Measurements from ENCODE around the gene ADRA2B. TPM values are rescaled to one million over a fixed set of nuclear protein-coding genes. Genes with fewer than 3 reads are reported as not detected.

Gene ADRA2B
- total RNA-seq, 4 donors from 2014 or later = 1.3 to 4.9 (median 2.1) TPM

DNA sequence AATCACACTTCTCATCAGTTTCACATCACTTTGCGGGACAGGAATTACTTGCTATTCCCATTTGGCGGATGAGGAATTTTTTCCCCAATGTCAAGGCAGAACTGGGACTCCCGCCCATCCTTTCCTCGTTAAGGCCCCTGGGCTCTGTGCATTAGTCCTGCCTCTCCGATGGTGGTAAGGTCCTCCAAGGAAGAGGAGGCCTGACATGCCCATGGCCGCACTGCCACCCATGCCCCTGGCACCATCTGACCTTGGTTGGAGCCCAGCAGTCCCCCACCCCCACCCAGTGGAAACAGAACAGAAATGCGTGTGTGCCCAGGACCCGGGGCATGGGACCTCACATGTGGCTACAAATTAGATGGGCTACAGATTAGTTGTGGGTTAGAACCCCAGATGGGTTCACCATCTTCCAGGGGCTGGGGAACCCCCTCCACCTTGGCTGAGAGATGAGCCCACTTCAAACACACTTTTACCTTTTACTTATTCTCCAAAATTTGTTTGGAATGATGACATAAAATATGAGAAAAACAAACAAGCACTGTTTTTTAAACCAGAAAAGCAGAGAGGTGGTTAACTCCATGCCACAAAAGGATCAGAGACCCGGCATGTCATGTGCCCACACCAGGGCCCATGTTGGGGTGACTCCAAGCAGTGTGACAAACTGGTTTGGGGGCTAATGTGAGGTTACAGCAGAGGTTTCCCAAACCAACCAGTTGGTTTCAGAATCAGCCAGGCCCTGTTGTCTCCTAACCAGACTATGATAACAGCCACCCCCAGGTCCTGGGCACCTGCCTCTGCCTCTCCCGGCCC, 39.8 kb upstream of the ADRA2B start:
- H3K4me3 ChIP-seq = no peak overlapping the region
- H3K4me1 ChIP-seq = no peaks in the 10 kb centered on the region
- TF ChIP-seq, protein P1, sequence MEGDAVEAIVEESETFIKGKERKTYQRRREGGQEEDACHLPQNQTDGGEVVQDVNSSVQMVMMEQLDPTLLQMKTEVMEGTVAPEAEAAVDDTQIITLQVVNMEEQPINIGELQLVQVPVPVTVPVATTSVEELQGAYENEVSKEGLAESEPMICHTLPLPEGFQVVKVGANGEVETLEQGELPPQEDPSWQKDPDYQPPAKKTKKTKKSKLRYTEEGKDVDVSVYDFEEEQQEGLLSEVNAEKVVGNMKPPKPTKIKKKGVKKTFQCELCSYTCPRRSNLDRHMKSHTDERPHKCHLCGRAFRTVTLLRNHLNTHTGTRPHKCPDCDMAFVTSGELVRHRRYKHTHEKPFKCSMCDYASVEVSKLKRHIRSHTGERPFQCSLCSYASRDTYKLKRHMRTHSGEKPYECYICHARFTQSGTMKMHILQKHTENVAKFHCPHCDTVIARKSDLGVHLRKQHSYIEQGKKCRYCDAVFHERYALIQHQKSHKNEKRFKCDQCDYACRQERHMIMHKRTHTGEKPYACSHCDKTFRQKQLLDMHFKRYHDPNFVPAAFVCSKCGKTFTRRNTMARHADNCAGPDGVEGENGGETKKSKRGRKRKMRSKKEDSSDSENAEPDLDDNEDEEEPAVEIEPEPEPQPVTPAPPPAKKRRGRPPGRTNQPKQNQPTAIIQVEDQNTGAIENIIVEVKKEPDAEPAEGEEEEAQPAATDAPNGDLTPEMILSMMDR (IDR thresholded peaks at IDR 0.05) = no peak
- no peak for TF ChIP-seq EP300 (IDR thresholded peaks at IDR 0.05)
- no peak for TF ChIP-seq POLR2A (IDR thresholded peaks at IDR 0.05)
- no peak for TF ChIP-seq POLR2AphosphoS5 (IDR thresholded peaks at IDR 0.05)
- no peaks in the 10 kb centered on the region for H3K9me3 ChIP-seq
- H3K27me3 ChIP-seq = peaks cover 10% of the 10 kb centered on the region
- no peaks in the 10 kb centered on the region for H3K36me3 ChIP-seq
- 79% methylated on average over 8 of the region's 10 CpGs; no CpG with 5 or more reads in 1 of the 2 donors for WGBS, 2 donors (ENCODE audit: low coverage in 1 of 2)
- no peak overlapping the region for H3K27ac ChIP-seq
- no peak for ATAC-seq

DNA sequence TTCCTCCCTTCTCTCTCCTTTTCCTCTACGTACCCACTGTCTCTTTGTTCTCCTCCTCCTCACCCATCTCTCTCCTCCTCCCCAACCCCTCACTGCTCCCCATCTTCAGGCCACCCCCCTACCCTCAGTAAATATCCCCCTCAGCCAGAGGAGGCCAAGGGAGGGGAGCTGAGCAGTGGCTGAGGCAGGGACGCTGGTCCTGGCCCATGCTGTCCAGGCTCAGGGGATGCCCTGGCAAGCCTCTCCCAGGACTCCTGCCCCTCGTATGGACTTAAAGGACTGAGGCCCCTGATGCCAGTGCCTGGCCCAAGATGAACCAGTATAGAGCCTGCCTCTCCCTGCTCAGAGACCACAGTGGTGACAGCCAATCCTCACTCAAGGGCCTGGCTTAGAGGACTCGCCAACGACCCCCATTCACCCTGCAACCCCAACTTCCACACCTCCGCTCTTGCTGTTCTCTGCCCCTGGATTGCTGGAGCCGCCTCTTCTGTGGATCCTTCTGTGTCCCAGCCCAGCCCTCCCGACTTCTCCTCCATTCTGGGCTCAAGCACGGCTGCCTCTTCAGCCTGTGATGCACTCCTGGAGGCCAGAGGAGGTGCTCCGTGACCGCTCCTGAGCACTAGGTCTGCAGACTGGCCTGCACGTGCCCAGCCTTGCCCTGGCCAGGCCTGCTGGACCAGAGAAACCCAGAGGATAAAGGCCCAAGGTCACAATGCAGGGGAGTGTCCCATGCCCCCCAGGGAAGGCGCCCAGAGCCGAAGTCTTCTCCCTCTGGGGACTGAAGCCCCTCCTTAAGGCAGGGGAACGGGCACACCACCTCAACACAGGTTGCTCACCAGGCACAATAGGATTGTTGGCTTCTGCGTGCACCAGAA, 38.4 kb upstream of the ADRA2B start:
- no peak overlapping the region for H3K27ac ChIP-seq
- WGBS, 2 donors (ENCODE audit: low coverage in 1 of 2) = 80 to 100% methylated on average over 1 of the region's 16 CpGs

DNA sequence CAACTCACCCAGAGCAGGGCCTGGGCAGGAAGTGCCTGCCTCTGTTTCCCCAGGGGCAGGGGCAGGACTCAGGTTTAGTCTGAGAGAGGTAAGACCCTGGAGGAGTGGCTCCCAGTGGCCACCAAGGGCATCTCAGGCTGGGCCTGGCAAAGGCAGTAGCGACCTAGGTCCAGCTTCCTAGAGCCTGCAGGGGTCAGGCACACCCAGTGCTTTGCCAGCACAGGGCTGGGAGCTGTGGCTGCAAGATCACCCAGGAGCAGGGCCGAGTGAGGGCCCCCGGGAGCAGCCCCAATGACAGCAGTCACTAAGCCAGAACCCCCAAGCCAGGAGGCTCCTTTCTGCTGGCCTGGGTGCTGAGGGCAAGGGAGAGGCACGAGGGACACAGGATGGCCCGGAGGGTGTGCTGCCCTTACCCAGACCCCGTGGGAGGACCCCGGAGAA, 37.6 kb upstream of the ADRA2B start:
- TF ChIP-seq, protein P1 (IDR thresholded peaks at IDR 0.05) = no peak
- no peak for TF ChIP-seq POLR2AphosphoS5 (IDR thresholded peaks at IDR 0.05)
- no peak for TF ChIP-seq EP300 (IDR thresholded peaks at IDR 0.05)
- no peak for TF ChIP-seq POLR2A (IDR thresholded peaks at IDR 0.05)
- 83% methylated on average over 4 of the region's 7 CpGs; no CpG with 5 or more reads in 1 of the 2 donors for WGBS, 2 donors (ENCODE audit: low coverage in 1 of 2)
- no peak for ATAC-seq

More for the DNA sequence above, 38.4 kb upstream of the ADRA2B start:
- H3K9me3 ChIP-seq = no peaks in the 10 kb centered on the region
- peaks cover 10% of the 10 kb centered on the region for H3K27me3 ChIP-seq
- H3K4me1 ChIP-seq = no peaks in the 10 kb centered on the region
- TF ChIP-seq EP300 (IDR thresholded peaks at IDR 0.05) (no peak), POLR2AphosphoS5 (IDR thresholded peaks at IDR 0.05) (no peak), POLR2A (IDR thresholded peaks at IDR 0.05) (no peak)
- TF ChIP-seq, protein P1 (IDR thresholded peaks at IDR 0.05) = no peak
- H3K4me3 ChIP-seq = no peak overlapping the region
- H3K36me3 ChIP-seq = no peaks in the 10 kb centered on the region
- ATAC-seq = no peak

DNA sequence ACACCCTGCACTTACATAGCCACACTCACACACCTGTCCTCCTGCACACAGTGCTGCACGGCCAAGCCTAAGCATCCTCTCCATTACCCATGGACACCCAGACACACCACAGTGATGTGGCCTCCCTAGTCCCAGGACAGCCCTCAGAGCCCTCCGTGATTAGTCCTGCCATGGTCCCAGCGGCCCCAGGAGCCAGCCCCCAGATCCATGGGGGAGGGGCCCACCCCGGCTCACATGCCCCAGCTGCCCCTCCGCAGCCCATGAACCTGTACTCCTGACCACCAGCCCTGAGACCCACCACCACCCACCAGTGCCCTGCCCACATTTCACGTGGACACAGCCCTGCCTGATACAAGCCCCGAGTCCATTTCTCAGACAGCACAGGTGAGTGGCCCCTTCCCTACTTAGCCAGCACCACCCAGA, 36.9 kb upstream of the ADRA2B start:
- ATAC-seq = no peak
- Histone ChIP-seq H3K9me3 (no peaks in the 10 kb centered on the region), H3K36me3 (no peaks in the 10 kb centered on the region), H3K4me3 (no peak overlapping the region), H3K4me1 (peaks cover 0 to 6% (median 0%) of the 10 kb centered on the region in 3 donors), H3K27ac (no peak overlapping the region), H3K27me3 (peaks cover 10% of the 10 kb centered on the region)
- TF ChIP-seq POLR2A (IDR thresholded peaks at IDR 0.05) (no peak), EP300 (IDR thresholded peaks at IDR 0.05) (no peak), POLR2AphosphoS5 (IDR thresholded peaks at IDR 0.05) (no peak)
- TF ChIP-seq, protein P1 (IDR thresholded peaks at IDR 0.05) = no peak
- 100% methylated on average over 1 of the region's 7 CpGs; no CpG with 5 or more reads in 1 of the 2 donors for WGBS, 2 donors (ENCODE audit: low coverage in 1 of 2)

More for the DNA sequence above, 37.6 kb upstream of the ADRA2B start:
- Histone ChIP-seq H3K27ac (no peak overlapping the region), H3K9me3 (no peaks in the 10 kb centered on the region), H3K4me3 (no peak overlapping the region), H3K27me3 (peaks cover 10% of the 10 kb centered on the region), H3K36me3 (no peaks in the 10 kb centered on the region), H3K4me1 (no peaks in the 10 kb centered on the region)

Data from gastroesophageal sphincter (tissue), 4 donors.